GM12891 (cell line): ENCODE measurements around the gene DOCK2.

ENCODE experiments used
- POLR2A ChIP-seq: IDR thresholded peaks from 2 replicates; pipeline ENCODE4 v1.6.1; 2011; ENCODE audit warnings: low read depth, low read length, control low read depth
- POLR2AphosphoS5 ChIP-seq: IDR thresholded peaks from 2 replicates; pipeline ENCODE4 v1.6.1; 2011; ENCODE audit warnings: low read depth, low read length, control low read depth

DNA sequence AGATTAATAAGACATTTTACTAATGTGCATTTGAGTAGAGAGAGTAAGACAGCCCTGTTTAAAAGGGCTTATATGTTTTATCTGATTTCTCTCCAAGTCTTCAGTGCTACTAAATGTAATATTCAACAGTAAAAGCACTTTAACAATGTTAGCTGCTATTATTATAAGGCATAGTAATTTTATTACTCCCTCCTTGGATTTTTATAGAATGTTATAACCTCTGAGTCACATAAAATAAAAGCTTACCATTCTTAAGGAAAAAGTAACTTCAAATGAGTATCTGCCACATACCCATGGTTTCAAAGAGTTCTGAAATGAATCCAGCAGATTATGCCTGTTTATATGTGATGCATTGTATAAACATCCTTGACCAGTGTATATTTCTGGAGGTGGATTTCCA, 34.5 kb upstream of the DOCK2 start:
- TF ChIP-seq POLR2AphosphoS5 (no peak), POLR2A (no peak)
